Thyroid gland (tissue), 4 donors: ENCODE measurements around the gene HSPB6. TPM values are rescaled to one million over a fixed set of nuclear protein-coding genes. Genes with fewer than 3 reads are reported as not detected.

Experiments
- DNase-seq, 2 donors: peaks; one replicate each; pipeline ENCODE4 v3.0.0-alpha.2; 2019
- H3K27ac ChIP-seq, 3 donors: fragments of 200-600 bp; sonication (generic); 1 replicate in 2 of 3; 2 replicates in 1 of 3; pipeline ENCODE4 v1.5.1; 2016 to 2019; ENCODE audit warnings: mild to moderate bottlenecking in 1 of 3, moderate library complexity in 1 of 3
- H3K27me3 ChIP-seq: fragments of 200-600 bp; sonication (generic); one replicate; pipeline ENCODE4 v1.5.1; 2019
- H3K36me3 ChIP-seq, 2 donors: fragments of 200-600 bp; sonication (generic); one replicate each; pipeline ENCODE4 v1.5.1; 2016 to 2019
- H3K4me1 ChIP-seq, 2 donors: fragments of 200-600 bp; sonication (generic); one replicate each; pipeline ENCODE4 v1.5.1; 2017 to 2019
- H3K4me3 ChIP-seq, 3 donors: fragments of 200-600 bp; sonication (generic); replicated peaks in 1 of 3; 1 replicate in 2 of 3; 2 replicates in 1 of 3; pipeline ENCODE4 v1.5.1; 2016; ENCODE audit warnings: mild to moderate bottlenecking in 1 of 3
- H3K9me3 ChIP-seq: fragments of 200-600 bp; sonication (generic); one replicate; pipeline ENCODE4 v1.5.1; 2017
- CTCF ChIP-seq, 6 experiments: fragments of 200-600 bp in 3 of 6; fragments of 450-650 bp in 3 of 6; sonication (generic) in 3 of 6; IDR thresholded peaks; one replicate each; pipeline ENCODE4 v1.5.1; 2016 to 2019; ENCODE audit warnings: antibody characterized with exemption in 6 of 6, mild to moderate bottlenecking in 2 of 6, inconsistent platforms in 1 of 6, moderate library complexity in 1 of 6
- POLR2A ChIP-seq, 2 donors: fragments of 450-650 bp; IDR thresholded peaks; one replicate each; pipeline ENCODE4 v1.6.1; 2017; ENCODE audit warnings: antibody characterized with exemption in 2 of 2, mild to moderate bottlenecking in 2 of 2, moderate library complexity in 1 of 2
- WGBS, 2 donors: methylation state at CpG; one replicate each; pipeline ENCODE4 v1.1.5; 2017; 5-methylcytosine and 5-hydroxymethylcytosine counted together
- intact Hi-C: fragments of 100-400 bp; cut with DNase I; formaldehyde crosslinking; loops from one replicate; pipeline ENCODE4 v1.15.1; 2023
- total RNA-seq, 4 donors: library from RNA; depleted of rRNA; stranded (reverse); fragments of >200 nt; gene quantifications; one replicate each; pipeline ENCODE4 v1.2.3, GENCODE V29; 2016

Gene HSPB6
- total RNA-seq, 4 donors from 2014 or later = 17.3 to 31.8 (median 23.1) TPM

- TF ChIP-seq CTCF (IDR thresholded peaks at IDR 0.05) = no peak
- TF ChIP-seq POLR2A (IDR thresholded peaks at IDR 0.05) = no peak
- Histone ChIP-seq H3K9me3 (no peaks in the 10 kb centered on the region), H3K27me3 (no peaks in the 10 kb centered on the region), H3K27ac (no peak overlapping the region), H3K4me1 (peaks cover 6 to 8% of the 10 kb centered on the region in 2 donors), H3K36me3 (peaks cover 0 to 3% of the 10 kb centered on the region in 2 donors), H3K4me3 (peak overlapping the region in 1 of 3 donors; percentile 83)
- 59% methylated on average over 11 to 12 of the region's 13 CpGs for WGBS, 2 donors
- intact Hi-C loops = no loop called here
- DNase-seq = no peak
Observed at GRCh38 chr19:35776102-35776788, 19.4 kb upstream of the HSPB6 start.

- Histone ChIP-seq H3K4me1 (peaks cover 6 to 8% of the 10 kb centered on the region in 2 donors), H3K4me3 (peak within 1 kb of the TSS in 2 of 3 donors; percentile 35 to 83), H3K27me3 (no peaks in the 10 kb centered on the region), H3K27ac (no peak within 1 kb of the TSS), H3K9me3 (no peaks in the 10 kb centered on the region), H3K36me3 (no peaks in the 10 kb centered on the region)
- TF ChIP-seq POLR2A (IDR thresholded peaks at IDR 0.05) (no peak), CTCF (IDR thresholded peaks at IDR 0.05) (no peak)
- WGBS, 2 donors = 0 to 2% methylated on average over 18 of the region's 82 CpGs
- intact Hi-C loops = no loop called here
- peak; percentile 99 to 100 for DNase-seq
Observed at GRCh38 chr19:35775298-35776101, 18.7 kb upstream of the HSPB6 start, which contains the start of gene ARHGAP33. Gene ARHGAP33 (plus strand): TSS chr19:35775564. CDS start chr19:35775659, 95 bp downstream.

GRCh38 chr19:35775046-35775297 lies 18.1 kb upstream of the HSPB6 start:
- Histone ChIP-seq H3K4me1 (peaks cover 6 to 8% of the 10 kb centered on the region in 2 donors), H3K4me3 (no peak overlapping the region), H3K9me3 (no peaks in the 10 kb centered on the region), H3K27me3 (no peaks in the 10 kb centered on the region), H3K27ac (no peak overlapping the region), H3K36me3 (no peaks in the 10 kb centered on the region)
- DNase-seq = no peak
- no peak for TF ChIP-seq CTCF (IDR thresholded peaks at IDR 0.05)
- TF ChIP-seq POLR2A (IDR thresholded peaks at IDR 0.05) = no peak
- WGBS, 2 donors = 25 to 40% methylated on average over 9 of the region's 9 CpGs
- intact Hi-C loops = no loop called here

GRCh38 chr19:35774274-35775045 lies 17.6 kb upstream of the HSPB6 start:
- TF ChIP-seq CTCF (IDR thresholded peaks at IDR 0.05) (no peak), POLR2A (IDR thresholded peaks at IDR 0.05) (no peak)
- WGBS, 2 donors = 49 to 52% methylated on average over 16 of the region's 16 CpGs
- no peaks in the 10 kb centered on the region for H3K27me3 ChIP-seq
- H3K4me3 ChIP-seq = no peak overlapping the region
- DNase-seq = no peak
- intact Hi-C loops = no loop called here
- no peak overlapping the region for H3K27ac ChIP-seq
- no peaks in the 10 kb centered on the region for H3K36me3 ChIP-seq
- H3K9me3 ChIP-seq = no peaks in the 10 kb centered on the region
- H3K4me1 ChIP-seq = peaks cover 6 to 8% of the 10 kb centered on the region in 2 donors
